ENCODE measurements around the gene B9D2.
"Not testable (repeated sequence)": the region's sequence is repeated elsewhere in the genome, so short reads cannot be mapped to it uniquely, and the experiment has no call there.

B9D2 gene, protein sequence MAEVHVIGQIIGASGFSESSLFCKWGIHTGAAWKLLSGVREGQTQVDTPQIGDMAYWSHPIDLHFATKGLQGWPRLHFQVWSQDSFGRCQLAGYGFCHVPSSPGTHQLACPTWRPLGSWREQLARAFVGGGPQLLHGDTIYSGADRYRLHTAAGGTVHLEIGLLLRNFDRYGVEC

DNA sequence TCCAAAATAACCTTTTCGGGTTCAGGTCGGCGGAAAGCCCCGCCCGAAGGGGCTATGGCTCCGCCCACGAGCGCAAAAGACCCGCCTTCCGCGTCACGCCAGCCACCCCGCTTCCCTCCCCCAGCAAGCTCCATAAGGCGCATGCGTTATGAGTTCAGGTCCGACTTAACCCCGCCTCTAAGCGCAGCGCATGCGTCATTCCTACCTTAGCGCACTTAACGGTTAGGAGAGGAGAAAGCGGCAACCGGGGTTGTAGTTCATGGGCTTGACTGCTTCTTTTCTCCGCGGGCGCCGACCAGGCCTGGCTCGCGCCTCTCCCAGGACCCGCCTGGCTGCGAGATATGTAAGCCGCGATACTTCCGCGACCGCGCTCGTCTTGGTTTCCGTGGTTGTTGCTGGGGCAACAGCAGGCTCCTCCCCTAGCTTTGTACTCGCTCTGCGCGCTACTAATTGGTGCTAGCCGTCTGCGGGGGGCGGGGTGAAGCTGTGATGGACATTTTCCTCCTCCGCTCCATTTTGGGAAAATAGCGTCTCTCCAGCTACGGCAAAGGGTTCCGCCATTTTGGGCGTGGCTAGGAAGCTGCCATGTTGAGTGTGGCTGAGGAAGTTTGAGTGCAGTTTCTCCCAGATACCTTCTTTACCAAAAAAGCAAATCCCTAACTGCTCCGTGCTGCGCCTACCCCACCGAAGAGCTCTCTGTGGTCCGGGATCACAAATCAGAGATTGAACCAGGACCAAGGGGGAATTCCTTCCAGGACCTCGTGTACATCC lies at the start of gene B9D2:
B9D2 (minus strand) TSS at position 397 of the 771 bp plus-strand sequence. CDS start 630 bp downstream, outside the sequence.
- peak; percentile 95 for DNase-seq

DNA sequence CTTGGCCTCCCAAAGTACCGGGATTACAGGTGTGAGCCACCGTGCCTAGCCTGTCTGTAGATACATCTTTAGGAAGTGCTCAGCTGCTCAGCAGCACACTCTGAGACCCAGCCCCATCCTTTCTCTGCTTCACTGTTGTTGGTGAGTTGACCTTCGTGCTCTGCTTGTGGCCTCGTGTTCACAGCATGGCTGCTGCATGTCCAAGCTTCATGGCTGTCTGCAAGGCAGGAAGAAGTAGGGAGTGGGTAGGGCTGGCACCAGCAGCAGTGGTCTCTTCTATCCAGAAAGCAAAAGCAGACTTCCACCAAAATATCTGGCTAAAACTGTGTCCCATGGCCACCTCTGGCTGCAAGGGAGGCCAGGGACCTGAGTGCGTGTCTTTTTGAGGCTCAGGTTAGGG lies 49.0 kb upstream of the B9D2 start:
- DNase-seq = no peak

DNA sequence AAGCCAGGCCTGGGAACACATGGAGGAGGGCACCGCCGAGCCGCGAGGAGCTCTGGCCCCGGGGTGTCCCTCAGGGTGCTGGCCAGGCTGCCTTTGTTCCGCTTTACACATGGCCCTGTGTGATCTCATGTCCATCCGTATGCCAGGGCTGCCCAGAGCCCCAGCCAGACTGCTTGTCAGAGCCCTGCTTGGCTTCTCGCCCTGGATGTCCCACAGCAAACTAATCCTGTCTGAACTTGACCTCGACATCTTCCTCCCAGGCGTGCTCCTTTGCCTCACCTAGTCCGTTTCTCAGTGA lies 48.0 kb upstream of the B9D2 start:
- no peak for DNase-seq

DNA sequence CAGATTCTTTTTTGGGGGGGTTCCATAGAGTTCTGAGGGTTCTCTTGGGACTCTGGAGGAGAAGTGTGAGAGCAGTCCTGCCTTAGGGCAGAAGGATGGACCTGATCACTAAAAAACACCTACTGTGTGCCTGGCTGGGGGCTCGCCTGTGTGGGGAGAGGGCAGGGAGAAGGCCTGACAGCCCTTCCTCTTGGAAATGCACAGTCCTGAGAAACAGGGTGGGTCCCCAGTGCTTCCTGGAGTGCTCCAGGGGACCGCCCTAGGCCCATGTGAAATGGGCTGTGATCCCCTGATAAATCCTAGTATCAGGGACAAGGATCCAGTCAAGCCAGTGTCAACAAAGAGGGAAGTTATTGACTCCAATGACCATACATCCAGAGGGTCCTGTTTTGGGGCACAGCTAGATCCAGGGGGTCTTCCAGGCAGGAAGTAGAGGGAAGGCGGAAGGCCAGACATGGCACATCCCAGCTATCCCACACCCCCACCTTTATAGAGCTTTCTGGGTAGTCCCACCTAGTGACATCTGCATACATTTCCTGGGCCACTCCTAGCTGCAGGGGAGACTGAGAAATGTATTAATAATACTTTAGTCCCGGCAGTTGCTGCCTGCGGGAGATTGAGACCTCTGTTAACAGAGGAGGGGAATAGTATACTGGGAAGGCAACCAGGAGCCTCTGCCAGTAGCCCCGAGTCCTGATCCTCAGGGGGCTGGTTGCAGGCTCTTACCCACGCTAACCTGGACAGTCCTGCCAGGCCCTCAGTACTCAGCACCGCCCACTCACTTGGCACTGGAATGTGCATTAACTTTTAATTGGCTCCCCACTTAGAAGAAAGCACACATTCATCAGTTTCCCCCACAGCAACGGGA lies 47.4 kb upstream of the B9D2 start:
- no peak for DNase-seq

DNA sequence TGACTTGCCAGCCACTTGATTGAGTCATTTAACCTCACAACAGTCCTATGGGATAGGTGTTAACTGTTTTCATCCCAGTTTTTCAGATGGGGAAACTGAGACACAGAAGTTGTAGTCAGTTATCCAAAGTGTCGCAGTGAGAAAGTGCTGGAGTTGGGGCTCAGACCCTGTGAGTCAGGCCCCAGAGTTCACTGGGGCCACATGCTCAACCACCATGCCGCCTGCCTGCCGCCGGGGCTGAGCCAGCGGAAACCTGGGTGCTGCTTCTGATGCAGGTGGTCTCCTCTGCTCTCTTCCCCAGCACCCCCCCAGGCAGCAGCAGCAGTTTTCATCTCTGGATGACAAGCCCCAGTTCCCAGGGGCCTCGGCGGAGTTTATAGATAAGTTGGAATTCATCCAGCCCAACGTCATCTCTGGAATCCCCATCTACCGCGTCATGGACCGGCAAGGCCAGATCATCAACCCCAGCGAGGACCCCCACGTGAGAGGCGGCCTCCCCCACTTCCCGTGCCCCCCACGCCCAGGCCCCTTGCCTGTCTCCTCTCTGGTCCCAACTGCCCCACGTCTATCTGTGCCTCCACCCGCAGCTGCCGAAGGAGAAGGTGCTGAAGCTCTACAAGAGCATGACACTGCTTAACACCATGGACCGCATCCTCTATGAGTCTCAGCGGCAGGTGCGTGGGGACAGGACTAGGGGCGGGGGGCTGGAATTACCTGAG lies 46.5 kb upstream of the B9D2 start:
- no peak for DNase-seq

DNA sequence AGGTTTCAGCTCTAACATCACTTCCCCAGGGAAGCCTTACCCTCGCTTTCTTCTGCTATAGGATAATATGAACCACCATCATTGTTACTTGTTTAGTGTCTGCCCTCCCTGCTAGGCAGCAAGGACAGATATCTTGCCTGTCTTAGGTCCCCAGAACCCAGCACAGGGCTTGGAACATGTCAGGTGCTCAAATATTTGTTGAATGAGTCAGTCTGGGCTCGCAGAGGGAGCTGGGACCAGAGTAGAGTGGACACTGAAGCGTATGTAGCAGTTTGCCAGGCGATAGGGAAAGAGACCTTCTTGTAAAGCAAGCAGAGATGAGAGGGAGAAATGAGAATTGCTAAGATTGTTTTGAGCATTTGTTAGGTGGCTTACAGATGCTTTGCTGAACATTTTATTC lies 45.3 kb upstream of the B9D2 start:
- no peak for DNase-seq

DNA sequence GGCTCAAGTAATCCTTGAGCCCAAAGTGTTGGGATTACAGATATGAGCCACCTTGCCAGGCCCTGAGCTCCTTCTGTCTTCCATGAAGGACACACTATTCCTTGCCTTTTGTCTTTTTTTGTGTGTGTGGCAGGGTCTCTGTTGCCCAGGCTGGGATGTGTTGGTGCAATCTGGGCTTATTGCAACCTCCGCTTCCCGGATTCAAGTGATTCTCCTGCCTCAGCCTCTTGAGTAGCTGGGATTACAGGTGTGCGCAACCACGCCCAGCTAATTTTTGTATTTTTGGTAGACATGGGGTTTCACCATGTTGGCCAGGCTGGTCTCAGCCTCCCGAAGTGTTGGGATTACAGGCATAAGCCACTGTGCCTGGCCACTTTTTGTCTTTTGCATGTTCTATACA lies 44.9 kb upstream of the B9D2 start:
- DNase-seq = not testable (repeated sequence)

DNA sequence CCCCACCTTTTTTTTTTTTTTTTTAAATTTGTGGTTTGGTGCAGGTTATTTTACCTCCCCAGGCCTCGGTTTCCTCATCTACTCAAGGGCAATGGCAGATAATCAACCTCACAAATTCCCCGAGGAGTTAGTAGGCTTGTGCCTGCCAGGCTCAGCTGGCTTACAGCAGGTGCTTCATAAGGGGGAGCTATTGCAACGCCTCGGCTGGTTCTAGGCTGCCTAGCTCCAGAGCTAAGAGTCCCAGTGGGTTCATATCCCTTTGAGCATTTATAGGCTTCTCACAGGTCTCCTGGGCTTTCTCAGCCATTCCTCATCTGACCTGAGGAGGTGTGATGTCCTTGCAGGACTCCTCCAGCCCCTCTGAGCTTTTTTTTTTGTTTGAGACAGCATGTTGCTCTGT lies 44.3 kb upstream of the B9D2 start:
- no peak for DNase-seq

DNA sequence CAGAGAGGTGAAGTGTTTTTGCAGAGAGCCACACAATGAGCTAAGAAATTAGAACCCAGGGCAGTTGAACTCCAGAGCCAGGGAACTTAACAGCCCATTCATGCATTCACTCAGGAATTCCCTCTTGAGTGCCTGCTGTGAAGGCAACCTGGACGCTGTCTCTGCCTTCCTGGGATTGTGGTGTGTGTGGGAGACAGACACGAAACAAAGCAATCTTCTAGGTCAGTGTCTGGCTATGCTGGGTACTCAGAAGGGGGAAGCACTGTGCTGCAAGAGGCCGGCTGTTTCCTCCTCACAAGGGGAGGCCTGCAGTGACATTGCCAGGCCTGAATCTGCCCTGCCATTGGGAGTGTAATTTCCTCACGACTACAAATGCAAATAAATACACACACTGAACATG lies 43.3 kb upstream of the B9D2 start:
- DNase-seq = no peak

DNA sequence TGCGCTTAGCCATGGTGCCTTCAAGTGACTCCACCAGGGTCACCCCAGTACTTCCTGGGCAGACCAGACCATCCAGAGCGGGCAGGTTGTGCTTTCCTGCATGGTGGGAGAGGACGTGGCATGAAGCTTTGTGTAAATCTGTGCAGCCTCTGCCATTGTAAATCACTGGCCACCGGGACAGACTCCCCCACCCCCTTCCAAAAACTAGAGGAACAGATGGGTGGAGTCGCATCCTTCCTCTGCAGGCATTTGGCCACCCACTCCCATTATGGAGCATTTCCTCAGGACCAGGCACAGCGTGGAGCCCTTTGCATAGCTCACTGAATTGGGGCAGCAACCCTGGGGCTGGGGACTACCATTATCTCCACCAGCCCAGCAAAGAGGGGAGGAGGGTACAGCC lies 41.8 kb upstream of the B9D2 start:
- no peak for DNase-seq

DNA sequence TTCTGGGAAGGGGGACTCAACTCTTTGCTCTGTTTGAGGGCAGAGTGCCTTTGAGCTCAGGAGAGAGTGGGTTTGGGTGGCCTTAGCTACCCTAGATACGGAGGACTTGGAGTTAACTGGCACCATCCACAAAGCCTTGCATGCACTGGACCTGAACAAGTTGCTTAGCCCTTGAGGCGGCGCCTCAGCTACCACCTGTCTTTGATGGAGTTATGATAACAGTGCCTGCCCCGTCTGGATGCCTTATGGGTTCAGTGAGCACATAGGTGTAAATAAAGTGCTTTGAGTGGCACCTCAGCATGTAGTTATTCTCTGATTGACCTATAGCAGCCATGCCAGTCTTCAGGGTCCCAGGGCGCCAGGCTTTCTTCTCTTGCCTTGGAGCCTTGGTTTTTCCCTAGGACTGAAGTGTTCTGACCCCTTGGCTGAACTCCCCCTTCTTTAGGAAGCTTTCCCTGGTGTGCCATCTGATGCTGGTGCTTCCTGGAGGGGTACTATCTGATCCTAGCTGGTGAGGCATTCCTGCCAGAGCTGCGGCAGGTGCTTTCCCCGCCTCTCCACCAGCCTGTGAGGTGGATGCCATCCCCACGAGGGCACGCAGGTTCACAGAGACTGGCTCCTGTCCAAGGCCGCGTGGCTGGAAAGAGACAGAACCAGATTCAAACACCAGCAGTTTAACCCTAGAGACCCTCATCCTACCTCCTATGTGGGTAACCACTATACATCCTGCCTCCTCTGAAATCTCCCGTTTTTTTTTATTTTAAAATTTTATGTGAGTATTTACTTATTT lies 39.4 kb upstream of the B9D2 start:
- DNase-seq = no peak

DNA sequence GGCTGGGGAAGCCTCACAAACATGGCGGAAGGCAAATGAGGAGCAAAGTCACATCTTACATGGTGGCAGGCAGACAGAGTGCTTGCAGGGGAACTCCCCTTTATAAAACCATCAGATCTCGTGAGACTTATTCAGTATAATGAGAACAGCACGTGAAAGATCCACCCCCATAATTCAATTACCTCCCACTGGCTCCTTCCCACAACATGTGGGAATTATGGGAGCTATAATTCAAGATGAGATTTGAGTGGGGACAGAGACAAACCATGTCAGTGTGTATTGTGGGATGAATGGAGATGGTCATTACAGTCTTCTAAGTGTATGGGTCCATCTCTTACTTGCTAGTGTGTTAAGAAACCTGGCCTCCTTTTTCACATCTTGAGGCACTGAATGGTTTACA lies 38.1 kb upstream of the B9D2 start:
- no peak for DNase-seq

DNA sequence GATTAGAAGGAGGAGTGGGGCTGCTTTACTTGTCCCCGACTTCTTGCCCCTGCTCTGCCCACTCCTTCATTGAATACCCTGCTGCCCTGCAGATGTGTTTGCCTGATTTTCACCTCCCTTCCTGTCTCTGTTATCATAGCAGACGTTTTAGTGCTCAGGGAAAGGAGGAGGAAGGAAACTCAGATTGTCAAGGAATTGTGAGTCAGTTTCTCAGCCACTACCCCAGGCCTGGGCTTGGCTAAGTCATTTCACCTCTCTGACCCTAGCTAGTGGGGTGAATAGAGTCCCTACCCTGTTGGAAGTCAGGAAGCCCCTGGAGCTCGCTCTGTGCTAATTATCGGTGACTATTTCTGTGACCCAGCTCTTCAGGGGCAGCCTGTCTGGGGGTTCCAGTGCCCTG lies 37.5 kb upstream of the B9D2 start:
- no peak for DNase-seq

DNA sequence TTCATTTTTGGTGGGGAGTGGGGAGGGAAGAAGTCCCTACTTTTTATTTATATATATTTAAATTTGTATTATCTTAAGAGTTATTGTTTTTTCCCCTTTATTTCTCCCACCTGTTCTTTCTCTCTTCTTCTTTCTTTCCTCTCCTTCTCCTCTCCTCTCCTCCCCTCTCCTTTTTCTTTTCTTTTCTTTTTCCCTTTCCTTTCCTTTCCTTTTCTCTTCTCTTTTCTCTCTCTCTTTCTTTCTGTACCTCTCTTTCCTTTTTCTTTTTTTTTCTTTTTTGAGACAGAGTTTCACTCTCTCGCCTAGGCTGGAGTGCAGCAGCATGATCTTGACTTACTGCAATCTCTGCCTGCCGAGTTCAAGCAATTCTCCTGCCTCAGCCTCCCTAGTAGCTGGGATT lies 35.6 kb upstream of the B9D2 start:
- DNase-seq = no peak

DNA sequence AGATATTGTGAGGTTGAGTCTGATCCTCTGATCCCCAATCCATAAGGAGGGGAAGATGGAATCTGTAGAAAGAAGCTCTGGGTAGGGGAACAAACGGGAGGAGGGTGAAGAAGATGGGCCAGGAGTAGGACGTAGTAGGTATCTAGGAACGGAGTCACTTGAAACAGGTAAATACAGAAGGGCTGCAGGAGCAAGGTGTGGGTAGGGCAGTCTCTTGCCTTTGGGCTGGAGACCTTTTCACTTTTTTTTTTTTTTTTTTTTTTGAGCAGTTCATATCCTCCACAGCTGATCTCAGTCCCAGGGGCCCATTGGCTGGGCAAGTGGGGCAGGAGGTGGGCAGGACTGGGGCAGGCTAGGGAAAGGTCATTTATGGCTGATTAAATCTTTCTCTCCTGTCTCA lies 35.1 kb upstream of the B9D2 start:
- DNase-seq = no peak

DNA sequence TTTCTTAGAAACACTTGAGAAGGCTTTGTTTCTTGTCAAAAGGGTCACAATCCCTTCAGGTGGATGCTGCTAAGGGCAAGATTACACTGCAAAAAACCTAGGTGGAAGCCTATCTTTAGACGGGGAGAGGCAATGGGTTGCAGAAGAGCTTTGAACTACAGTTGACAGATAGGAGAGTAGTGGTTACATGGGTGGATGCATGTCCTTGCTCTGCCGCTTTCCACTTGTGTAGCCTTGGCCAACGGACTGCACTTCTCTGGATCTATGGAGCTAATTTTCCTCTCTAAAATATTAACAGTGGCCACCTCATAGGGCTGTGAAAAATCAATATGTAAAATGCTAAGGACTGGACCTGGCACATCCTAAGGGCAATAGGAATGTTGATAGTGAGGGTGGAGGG lies 34.6 kb upstream of the B9D2 start:
- DNase-seq = no peak

DNA sequence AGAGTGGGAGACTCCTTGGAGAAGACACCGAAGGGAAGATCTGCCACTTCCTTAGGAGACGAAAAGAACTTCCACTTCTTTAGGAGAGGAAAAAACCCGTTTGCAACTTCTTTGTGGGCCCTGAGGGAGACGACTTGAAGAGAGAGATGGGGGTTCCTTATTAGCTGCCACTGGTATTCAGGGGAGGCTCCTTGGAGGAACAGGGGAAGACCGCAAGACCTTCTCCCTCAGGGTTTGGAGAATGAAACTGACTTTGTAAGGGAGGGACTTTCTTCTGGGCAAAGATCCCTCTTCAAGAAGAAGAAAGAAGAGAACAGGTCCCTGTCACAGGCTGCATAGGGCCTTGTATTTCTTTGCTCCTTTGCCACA lies 34.1 kb upstream of the B9D2 start:
- no peak for DNase-seq

DNA sequence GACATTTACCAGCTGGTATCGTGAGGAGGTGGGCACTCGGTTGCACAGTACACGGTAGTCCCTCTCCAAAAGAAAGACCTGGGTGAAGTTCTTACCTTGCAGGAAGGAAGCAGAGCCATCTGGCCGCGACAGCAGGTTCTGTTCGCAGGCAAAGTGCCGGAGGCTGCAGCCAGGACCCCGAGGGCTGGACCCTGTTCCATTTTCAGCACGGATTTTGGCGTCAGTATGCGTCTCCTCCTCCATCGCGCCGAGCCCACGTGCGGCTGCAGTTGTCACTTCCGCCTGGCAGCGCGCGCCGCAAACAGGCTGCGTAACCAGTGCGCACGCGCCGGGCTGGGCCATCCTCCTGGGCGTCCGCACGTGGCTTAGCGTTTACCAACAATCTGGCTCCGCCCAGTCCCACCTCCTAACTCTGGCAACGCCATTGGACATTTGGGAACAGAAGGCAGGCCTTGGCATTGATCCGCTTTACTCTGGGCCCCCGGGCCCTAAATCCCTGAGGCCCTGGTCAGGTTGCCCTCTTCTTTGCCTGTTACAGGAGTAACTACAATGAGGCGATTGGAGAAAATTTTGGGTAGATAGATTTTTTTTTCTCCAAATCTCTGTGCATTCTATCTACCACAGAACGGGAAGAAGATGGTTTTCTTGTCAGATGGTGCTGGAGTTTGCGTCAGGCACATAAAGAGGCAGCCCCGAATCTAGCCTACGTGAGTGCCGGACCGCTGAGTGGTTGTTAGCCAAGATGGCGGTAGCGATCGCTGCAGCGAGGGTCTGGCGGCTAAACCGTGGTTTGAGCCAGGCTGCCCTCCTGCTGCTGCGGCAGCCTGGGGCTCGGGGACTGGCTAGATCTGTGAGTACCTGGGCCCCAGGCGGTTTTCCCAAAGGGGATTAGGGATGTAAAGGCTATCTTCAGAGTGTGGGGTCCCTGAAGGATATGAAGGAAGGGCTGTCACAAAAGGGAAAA lies 33.4 kb upstream of the B9D2 start, which contains the start of the genes BCKDHA and EXOSC5:
BCKDHA (plus strand) TSS at position 733 of the 964 bp plus-strand sequence; CDS start at position 743, 10 bp downstream.
EXOSC5 (minus strand) TSS at position 274 of the 964 bp plus-strand sequence; CDS start at position 243, 31 bp downstream.
- DNase-seq = peak; percentile 99

DNA sequence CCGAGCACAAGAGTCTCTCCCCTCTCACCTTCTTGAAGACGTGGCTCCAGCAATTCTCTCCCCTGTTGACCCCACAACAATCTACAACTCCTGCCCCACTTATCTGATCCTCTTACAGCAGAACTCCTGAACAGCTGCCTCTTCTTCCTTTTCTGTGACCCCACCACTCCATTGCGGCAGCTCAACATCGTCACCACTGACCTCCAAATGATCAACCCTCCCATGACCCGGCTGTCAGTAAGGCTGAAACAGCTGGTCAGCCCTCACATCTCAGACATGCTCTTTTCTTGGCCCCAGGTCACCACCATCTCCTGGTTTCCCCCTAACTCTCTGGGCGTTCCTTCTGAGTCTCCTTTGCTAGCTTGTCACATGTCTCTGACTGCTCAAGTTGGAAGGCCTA lies 31.4 kb upstream of the B9D2 start:
- no peak for DNase-seq

DNA sequence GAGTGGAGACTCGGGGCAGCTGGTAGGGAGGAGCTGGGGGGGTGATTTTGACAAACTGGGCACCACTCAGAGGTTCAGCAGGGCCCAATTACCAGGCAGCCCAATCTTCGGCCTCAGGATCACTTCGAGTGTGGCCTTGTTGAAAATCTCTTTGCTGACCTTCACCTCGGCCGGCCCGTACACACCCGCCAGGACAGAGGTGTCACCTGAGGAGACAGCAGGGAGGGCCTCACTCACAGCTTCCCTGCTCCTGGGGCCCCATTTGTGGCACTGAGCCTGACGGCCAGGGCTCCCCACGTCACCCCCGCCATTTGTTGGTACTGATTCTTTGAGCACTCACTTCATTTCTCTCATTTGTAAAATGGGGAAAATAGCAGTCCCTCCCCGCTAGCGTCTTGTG lies 28.8 kb upstream of the B9D2 start:
- DNase-seq = no peak

DNA sequence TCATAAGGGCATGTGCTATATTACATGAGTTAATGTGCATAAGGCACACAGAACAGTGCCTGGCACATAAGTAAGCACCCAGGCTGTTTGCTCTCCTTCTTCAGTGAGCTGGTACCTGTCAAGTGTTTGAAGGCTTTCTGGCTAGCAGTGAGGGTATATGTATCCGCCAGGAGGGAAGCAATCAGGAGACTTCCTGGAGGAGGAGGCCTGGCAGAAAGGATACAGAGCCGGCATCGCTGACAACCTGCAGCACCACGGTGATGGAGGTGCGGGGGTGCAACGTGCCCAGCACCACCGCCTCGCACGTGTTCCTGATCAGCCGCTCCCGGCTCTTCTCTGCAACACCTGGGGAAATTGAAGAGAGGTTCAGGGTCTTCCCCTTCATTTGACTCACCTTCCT lies 27.7 kb upstream of the B9D2 start:
- DNase-seq = no peak
